Endodermal cell (in vitro differentiated cells): ENCODE measurements around the gene ATP13A3. TPM values are rescaled to one million over a fixed set of nuclear protein-coding genes. Genes with fewer than 3 reads are reported as not detected.

Source experiments
- DNase-seq: peaks from one replicate; pipeline ENCODE4 v3.0.0-alpha.2; 2017
- H3K27ac ChIP-seq: 2 replicates; pipeline ENCODE4 v1.5.1; 2013; ENCODE audit warnings: mild to moderate bottlenecking, low read depth, low read length, moderate library complexity
- H3K27me3 ChIP-seq: 2 replicates; pipeline ENCODE4 v1.6.1; 2013; ENCODE audit warnings: mild to moderate bottlenecking, low read length, moderate library complexity; ENCODE audit not compliant: insufficient read depth, control insufficient read depth, poor library complexity, severe bottlenecking
- H3K36me3 ChIP-seq: 2 replicates; pipeline ENCODE4 v1.7.0; 2013; ENCODE audit warnings: mild to moderate bottlenecking, low read length, moderate library complexity; ENCODE audit not compliant: control insufficient read depth, insufficient read depth
- H3K4me1 ChIP-seq: one replicate; pipeline ENCODE4 v1.7.0; 2013; ENCODE audit warnings: low read length; ENCODE audit not compliant: control insufficient read depth, insufficient read depth
- H3K4me3 ChIP-seq: 2 replicates; pipeline ENCODE4 v1.5.1; 2013; ENCODE audit warnings: mild to moderate bottlenecking, low read length, moderate library complexity
- H3K9ac ChIP-seq: 2 replicates; pipeline ENCODE4 v1.6.1; 2013; ENCODE audit warnings: mild to moderate bottlenecking, low read length, moderate library complexity; ENCODE audit not compliant: poor library complexity, severe bottlenecking; ENCODE audit errors: extremely low read depth
- H3K9me3 ChIP-seq: 2 replicates; pipeline ENCODE4 v1.6.1; 2013; ENCODE audit warnings: mild to moderate bottlenecking, low read length, moderate library complexity; ENCODE audit not compliant: control insufficient read depth
- H3K27ac Mint-ChIP-seq: 2 replicates; pipeline ENCODE4 v1.8.0; 2020; ENCODE audit warnings: mixed read lengths
- H3K27me3 Mint-ChIP-seq: 2 replicates; pipeline ENCODE4 v1.8.0; 2021; ENCODE audit warnings: mild to moderate bottlenecking, mixed read lengths; ENCODE audit not compliant: insufficient read depth
- H3K36me3 Mint-ChIP-seq: 2 replicates; pipeline ENCODE4 v1.8.0; 2020; ENCODE audit warnings: low read depth, mixed read lengths
- H3K4me1 Mint-ChIP-seq: 2 replicates; pipeline ENCODE4 v1.8.0; 2020; ENCODE audit warnings: mixed read lengths
- H3K4me3 Mint-ChIP-seq: 2 replicates; pipeline ENCODE4 v1.8.0; 2020; ENCODE audit warnings: mild to moderate bottlenecking, moderate library complexity, mixed read lengths
- H3K9me3 Mint-ChIP-seq: 2 replicates; pipeline ENCODE4 v1.8.0; 2020; ENCODE audit warnings: mild to moderate bottlenecking, mixed read lengths
- WGBS, 2 experiments: methylation state at CpG; one replicate each; pipeline versions ENCODE4 v1.1.5 to v1.1.7; 2013; ENCODE audit warnings: missing lambda C conversion rate in 2 of 2, mixed read lengths in 1 of 2; ENCODE audit not compliant: insufficient coverage in 1 of 2, insufficient read length in 1 of 2; 5-methylcytosine and 5-hydroxymethylcytosine counted together
- total RNA-seq, 2 donors: library from RNA; stranded (reverse); fragmentation: NEBNext Ultra II Directional in 1 of 2; extraction: Animal tissue kit (Norgen Biotek cat#: 25700) in 1 of 2; gene quantifications; 2 replicates in 1 of 2; 3 replicates in 1 of 2; pipeline ENCODE4 v1.2.1, GENCODE V29; 2021
- TF ChIP-seq, protein P1 (sequence below): fragments of 200-600 bp; sonication (generic); conservative IDR thresholded peaks from 2 replicates; pipeline ENCODE4 v1.5.0; 2021; ENCODE audit warnings: antibody characterized with exemption, mild to moderate bottlenecking

The ATP13A3 gene
- total RNA-seq, 2 donors from 2014 or later, result 99.7 to 125 TPM

DNA sequence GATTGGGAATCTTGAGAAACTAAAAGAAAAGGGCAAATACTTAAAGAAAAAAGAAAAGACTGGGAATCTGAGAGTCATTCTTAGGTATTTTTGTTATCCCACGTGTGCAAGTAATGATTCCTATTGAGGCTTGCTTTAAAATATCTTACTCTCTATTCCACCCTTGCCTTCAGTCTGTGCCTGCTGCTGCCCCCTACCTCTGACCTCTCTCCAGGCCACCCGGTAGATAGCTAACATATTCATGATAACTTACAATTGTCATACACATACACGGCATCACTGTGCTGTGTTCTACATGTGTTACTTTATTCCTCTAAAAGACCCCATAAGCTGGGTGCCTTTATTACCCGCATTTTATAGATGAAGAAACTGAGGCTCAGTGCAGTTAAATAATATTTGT is 27.8 kb upstream of the ATP13A3 start:
- Histone ChIP-seq H3K4me1 (peaks cover 4% of the 10 kb centered on the region), H3K9ac (no peak overlapping the region), H3K9me3 (no peaks in the 10 kb centered on the region), H3K36me3 (no peaks in the 10 kb centered on the region), H3K4me3 (no peak overlapping the region), H3K27ac (no peak overlapping the region), H3K27me3 (no peaks in the 10 kb centered on the region)
- Mint-ChIP-seq H3K9me3 (no peaks in the 10 kb centered on the region), H3K4me1 (peaks cover 15% of the 10 kb centered on the region), H3K27me3 (no peaks in the 10 kb centered on the region), H3K4me3 (no peak overlapping the region), H3K36me3 (no peaks in the 10 kb centered on the region), H3K27ac (no peak overlapping the region)
- TF ChIP-seq, protein P1, sequence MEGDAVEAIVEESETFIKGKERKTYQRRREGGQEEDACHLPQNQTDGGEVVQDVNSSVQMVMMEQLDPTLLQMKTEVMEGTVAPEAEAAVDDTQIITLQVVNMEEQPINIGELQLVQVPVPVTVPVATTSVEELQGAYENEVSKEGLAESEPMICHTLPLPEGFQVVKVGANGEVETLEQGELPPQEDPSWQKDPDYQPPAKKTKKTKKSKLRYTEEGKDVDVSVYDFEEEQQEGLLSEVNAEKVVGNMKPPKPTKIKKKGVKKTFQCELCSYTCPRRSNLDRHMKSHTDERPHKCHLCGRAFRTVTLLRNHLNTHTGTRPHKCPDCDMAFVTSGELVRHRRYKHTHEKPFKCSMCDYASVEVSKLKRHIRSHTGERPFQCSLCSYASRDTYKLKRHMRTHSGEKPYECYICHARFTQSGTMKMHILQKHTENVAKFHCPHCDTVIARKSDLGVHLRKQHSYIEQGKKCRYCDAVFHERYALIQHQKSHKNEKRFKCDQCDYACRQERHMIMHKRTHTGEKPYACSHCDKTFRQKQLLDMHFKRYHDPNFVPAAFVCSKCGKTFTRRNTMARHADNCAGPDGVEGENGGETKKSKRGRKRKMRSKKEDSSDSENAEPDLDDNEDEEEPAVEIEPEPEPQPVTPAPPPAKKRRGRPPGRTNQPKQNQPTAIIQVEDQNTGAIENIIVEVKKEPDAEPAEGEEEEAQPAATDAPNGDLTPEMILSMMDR, result peak; percentile 61
- 78% methylated on average over 3 of the region's 4 CpGs; no CpG with 5 or more reads in 1 of the 2 experiments for WGBS, 2 experiments
- no peak for DNase-seq

- Mint-ChIP-seq H3K36me3 (no peaks in the 10 kb centered on the region), H3K9me3 (no peaks in the 10 kb centered on the region), H3K4me1 (peaks cover 27% of the 10 kb centered on the region), H3K4me3 (no peak overlapping the region), H3K27ac (peak overlapping the region; percentile 58), H3K27me3 (no peaks in the 10 kb centered on the region)
- no peak overlapping the region for H3K27ac ChIP-seq
- no peaks in the 10 kb centered on the region for H3K9me3 ChIP-seq
- H3K4me3 ChIP-seq, result no peak overlapping the region
- no peak overlapping the region for H3K9ac ChIP-seq
- H3K4me1 ChIP-seq, result peaks cover 7% of the 10 kb centered on the region
- no peaks in the 10 kb centered on the region for H3K27me3 ChIP-seq
- TF ChIP-seq, protein P1, result no peak
- H3K36me3 ChIP-seq, result no peaks in the 10 kb centered on the region
- DNase-seq, result no peak
- 90 to 100% methylated on average over 3 to 5 of the region's 5 CpGs for WGBS, 2 experiments
These were observed 26.2 kb upstream of the ATP13A3 start for GRCh38 chr3:194512895-194513601.

DNA sequence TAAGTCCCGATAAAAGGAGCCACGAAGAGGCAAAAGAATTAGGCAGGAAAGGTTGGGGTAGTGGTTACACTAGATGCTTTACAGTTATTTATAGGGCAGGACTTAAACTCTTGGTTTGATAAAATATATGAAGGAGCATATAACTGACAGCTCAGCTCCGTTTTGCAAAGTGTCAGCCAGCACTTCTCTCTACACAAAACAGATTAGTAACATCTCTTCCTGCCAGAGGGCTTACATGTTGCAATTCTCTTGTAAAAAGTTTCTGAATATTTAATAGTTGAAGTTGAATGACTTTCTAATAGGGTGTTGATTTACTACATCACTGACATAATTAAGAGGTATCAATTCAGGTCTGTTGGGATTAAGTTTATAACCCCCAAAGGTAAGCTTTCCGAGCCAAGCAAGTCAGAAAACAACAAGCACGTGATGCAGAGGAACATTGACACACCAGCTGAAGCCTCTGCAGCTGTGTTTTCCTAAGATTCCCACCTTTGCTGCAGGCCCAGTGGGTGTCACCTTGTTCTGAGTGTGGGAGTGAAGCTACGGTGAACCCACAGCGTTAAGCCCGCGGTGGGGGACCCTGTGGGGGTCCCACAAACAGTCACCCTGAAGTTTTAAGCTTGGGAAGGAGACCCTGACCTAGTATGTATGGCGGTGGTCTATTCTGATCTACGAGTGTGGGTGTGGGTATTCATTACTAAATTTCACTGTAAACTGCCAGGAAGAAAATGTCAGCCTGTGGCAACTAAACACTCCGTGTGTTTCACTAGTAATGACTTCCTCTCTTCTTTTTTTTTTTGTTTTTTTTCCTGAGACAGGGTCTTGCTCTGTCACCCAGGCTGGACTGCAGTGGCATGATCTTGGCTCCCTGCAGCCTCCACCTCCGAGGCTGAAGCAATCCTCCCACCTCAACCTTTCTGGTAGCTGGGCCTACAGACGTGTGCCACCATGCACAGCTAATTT is 22.0 kb upstream of the ATP13A3 start:
- Histone ChIP-seq H3K9ac (no peak overlapping the region), H3K4me1 (peaks cover 2% of the 10 kb centered on the region), H3K9me3 (no peaks in the 10 kb centered on the region), H3K4me3 (no peak overlapping the region), H3K27ac (no peak overlapping the region), H3K27me3 (no peaks in the 10 kb centered on the region), H3K36me3 (no peaks in the 10 kb centered on the region)
- no peaks in the 10 kb centered on the region for H3K9me3 Mint-ChIP-seq
- H3K27me3 Mint-ChIP-seq, result no peaks in the 10 kb centered on the region
- H3K36me3 Mint-ChIP-seq, result no peaks in the 10 kb centered on the region
- DNase-seq, result no peak
- peaks cover 20% of the 10 kb centered on the region for H3K4me1 Mint-ChIP-seq
- peak overlapping the region; percentile 23 for H3K27ac Mint-ChIP-seq
- H3K4me3 Mint-ChIP-seq, result no peak overlapping the region
- 74 to 84% methylated on average over 13 to 14 of the region's 14 CpGs for WGBS, 2 experiments
- TF ChIP-seq, protein P1, result no peak
